Measurements from ENCODE around the gene MICA. TPM values are rescaled to one million over a fixed set of nuclear protein-coding genes. Genes with fewer than 3 reads are reported as not detected.

The MICA gene
- total RNA-seq, 1 donor from 2014 or later: 70.0 TPM

GRCh38 chr6:31400467-31401289 is 2.7 kb upstream of the MICA start:
- Histone ChIP-seq H3K4me2 (ENCODE audit: low read length) (peak overlapping the region; percentile 97), H3K27me3 (ENCODE audit: insufficient read depth, low read length) (no peaks in the 10 kb centered on the region), H3K36me3 (ENCODE audit: insufficient read depth, low read length) (no peaks in the 10 kb centered on the region), H2AFZ (ENCODE audit: low read depth, low read length) (peak overlapping the region; percentile 99), H3K79me2 (ENCODE audit: insufficient read depth, low read length) (peaks cover 55% of the 10 kb centered on the region), H3K4me3 (ENCODE audit: insufficient read depth, low read depth, low read length) (peak overlapping the region; percentile 93), H4K20me1 (ENCODE audit: insufficient read depth, low read length) (peaks cover 34% of the 10 kb centered on the region), H3K9ac (ENCODE audit: low read length) (peak overlapping the region; percentile 93), H3K9me3 (ENCODE audit: insufficient read depth, low read depth, low read length) (no peaks in the 10 kb centered on the region), H3K4me1 (ENCODE audit: insufficient read depth, low read length) (peaks cover 26% of the 10 kb centered on the region), H3K27ac (ENCODE audit: low read depth, low read length) (peak overlapping the region; percentile 85)
- peak overlapping the region; percentile 99 for H3K4me3 Mint-ChIP-seq (ENCODE audit: unreplicated experiment)
- H3K36me3 Mint-ChIP-seq (ENCODE audit: low read depth, unreplicated experiment): no peaks in the 10 kb centered on the region
- peak; percentile 25 for DNase-seq (ENCODE audit: low read depth)
- H3K27me3 Mint-ChIP-seq (ENCODE audit: low read depth, unreplicated experiment): no peaks in the 10 kb centered on the region
- peaks cover 27% of the 10 kb centered on the region for H3K4me1 Mint-ChIP-seq (ENCODE audit: low read depth, unreplicated experiment)
- TF ChIP-seq CTCF (IDR thresholded peaks at IDR 0.05; ENCODE audit: insufficient read depth, low read depth, low read length) (no peak), EZH2 (IDR thresholded peaks at IDR 0.05; ENCODE audit: insufficient read depth, low read length) (no peak)
- no peak for FAIRE-seq
- peak overlapping the region; percentile 80 for H3K27ac Mint-ChIP-seq (ENCODE audit: unreplicated experiment)
- H3K9me3 Mint-ChIP-seq (ENCODE audit: unreplicated experiment): no peaks in the 10 kb centered on the region

- peaks cover 26% of the 10 kb centered on the region for H3K4me1 Mint-ChIP-seq (ENCODE audit: low read depth, unreplicated experiment)
- H3K4me1 ChIP-seq (ENCODE audit: insufficient read depth, low read length): peaks cover 30% of the 10 kb centered on the region
- peak overlapping the region; percentile 99 for H3K4me3 Mint-ChIP-seq (ENCODE audit: unreplicated experiment)
- no peaks in the 10 kb centered on the region for H3K36me3 Mint-ChIP-seq (ENCODE audit: low read depth, unreplicated experiment)
- peak overlapping the region; percentile 93 for H3K4me3 ChIP-seq (ENCODE audit: insufficient read depth, low read depth, low read length)
- peak overlapping the region; percentile 93 for H3K9ac ChIP-seq (ENCODE audit: low read length)
- H3K27me3 Mint-ChIP-seq (ENCODE audit: low read depth, unreplicated experiment): no peaks in the 10 kb centered on the region
- no peaks in the 10 kb centered on the region for H3K27me3 ChIP-seq (ENCODE audit: insufficient read depth, low read length)
- no peaks in the 10 kb centered on the region for H3K9me3 ChIP-seq (ENCODE audit: insufficient read depth, low read depth, low read length)
- peak overlapping the region; percentile 85 for H3K27ac ChIP-seq (ENCODE audit: low read depth, low read length)
- H4K20me1 ChIP-seq (ENCODE audit: insufficient read depth, low read length): peaks cover 41% of the 10 kb centered on the region
- no peak overlapping the region for H2AFZ ChIP-seq (ENCODE audit: low read depth, low read length)
- H3K36me3 ChIP-seq (ENCODE audit: insufficient read depth, low read length): no peaks in the 10 kb centered on the region
- no peak for FAIRE-seq
- peak overlapping the region; percentile 80 for H3K27ac Mint-ChIP-seq (ENCODE audit: unreplicated experiment)
- peak; percentile 79 for DNase-seq (ENCODE audit: low read depth)
- peaks cover 63% of the 10 kb centered on the region for H3K79me2 ChIP-seq (ENCODE audit: insufficient read depth, low read length)
- peak overlapping the region; percentile 97 for H3K4me2 ChIP-seq (ENCODE audit: low read length)
- TF ChIP-seq CTCF (IDR thresholded peaks at IDR 0.05; ENCODE audit: insufficient read depth, low read depth, low read length) (no peak), EZH2 (IDR thresholded peaks at IDR 0.05; ENCODE audit: insufficient read depth, low read length) (no peak)
- H3K9me3 Mint-ChIP-seq (ENCODE audit: unreplicated experiment): no peaks in the 10 kb centered on the region
Observed at GRCh38 chr6:31401403-31401802, 2.0 kb upstream of the MICA start.

Measured in astrocyte (in vitro differentiated cells and primary cell).